K562 (cell line): Measurements from ENCODE around the gene TOMM70. TPM values are rescaled to one million over a fixed set of nuclear protein-coding genes. Genes with fewer than 3 reads are reported as not detected.

ENCODE experiments used
- ATAC-seq: fragments of 200-7000 bp; cut with Tn5 transposase; 3 replicates; pipeline ENCODE4 v1.9.1; 2020; ENCODE audit warnings: moderate library complexity
- BruUV-seq: library from RNA; stranded (reverse); fragments of 400-500 nt; replicated peaks from 2 replicates; lab custom pipeline; 2021; lab: Mats Ljungman, UMichigan
- CTCF ChIA-PET: fragments of 300-600 bp; formaldehyde crosslinking; extraction: SDS; loops from one replicate; lab custom pipeline; 2021; ENCODE audit warnings: low intra/inter-chr PET ratio; lab: Yijun Ruan, JAX
- POLR2A ChIA-PET: fragments of 300-600, 350-650 bp; sonication (Branson Sonifier 250); formaldehyde crosslinking; extraction: SDS; loops from one replicate; lab custom pipeline; 2021; ENCODE audit warnings: antibody characterized with exemption, inconsistent platforms; lab: Yijun Ruan, JAX
- DNase-seq, 4 experiments: peaks; one replicate each; pipeline versions ENCODE4 v3.0.0 to v3.0.0-alpha.2; 2011 to 2018; ENCODE audit warnings: low spot score in 3 of 4, mixed read lengths in 3 of 4; ENCODE audit errors: extremely low read depth in 1 of 4
- FAIRE-seq: peaks from 2 replicates; lab custom pipeline; 2011; peaks lifted over from hg19 to GRCh38; lab: Jason Lieb, UNC
- H2AFZ ChIP-seq: 2 replicates; pipeline ENCODE4 v1.6.0; 2011; ENCODE audit warnings: low read depth, low read length, control low read depth, inconsistent platforms
- H3K27ac ChIP-seq: fragments of 200-600 bp; 3 replicates; pipeline ENCODE4 v1.8.0; 2011; ENCODE audit warnings: low read depth, mild to moderate bottlenecking, control low read depth, inconsistent platforms, low read length, moderate library complexity, mixed read lengths; ENCODE audit errors: extremely low read depth
- H3K27me3 ChIP-seq, 2 experiments: fragments of 300-600 bp in 1 of 2; 2 replicates in 1 of 2; 3 replicates in 1 of 2; pipeline versions ENCODE4 v1.6.0 to v1.8.0; 2011; ENCODE audit warnings: inconsistent platforms in 2 of 2, low read length in 2 of 2, mild to moderate bottlenecking in 1 of 2, mixed read lengths in 1 of 2, moderate library complexity in 1 of 2; ENCODE audit not compliant: control insufficient read depth in 2 of 2, insufficient read depth in 2 of 2
- H3K36me3 ChIP-seq: fragments of 300-600 bp; 3 replicates; pipeline ENCODE4 v1.8.0; 2011; ENCODE audit warnings: mild to moderate bottlenecking, low read length, inconsistent platforms; ENCODE audit not compliant: control insufficient read depth, insufficient read depth
- H3K4me1 ChIP-seq, 2 experiments: fragments of 200-600 bp in 1 of 2; replicated peaks in 1 of 2; 2 replicates in 1 of 2; 3 replicates in 1 of 2; pipeline versions ENCODE4 v1.5.1 to v1.8.0; 2011; ENCODE audit warnings: inconsistent platforms in 2 of 2, low read length in 2 of 2, mild to moderate bottlenecking in 1 of 2, mixed read lengths in 1 of 2, moderate library complexity in 1 of 2; ENCODE audit not compliant: control insufficient read depth in 2 of 2, insufficient read depth in 2 of 2
- H3K4me2 ChIP-seq: 2 replicates; pipeline ENCODE4 v1.6.1; 2011; ENCODE audit warnings: low read length, control low read depth, inconsistent platforms, mixed read lengths; ENCODE audit not compliant: insufficient read depth
- H3K4me3 ChIP-seq: fragments of 200-600 bp; sonication (generic), shearing (Covaris generic); 2 replicates; pipeline ENCODE4 v1.5.1; 2016; ENCODE audit warnings: control low read depth, inconsistent platforms
- H3K79me2 ChIP-seq: fragments of 200-600 bp; 3 replicates; pipeline ENCODE4 v1.8.0; 2011; ENCODE audit warnings: low read length, inconsistent platforms; ENCODE audit not compliant: control insufficient read depth, insufficient read depth
- H3K9ac ChIP-seq, 2 experiments: 2 replicates each; pipeline versions ENCODE4 v1.6.0 to v1.6.1; 2011; ENCODE audit warnings: low read depth in 2 of 2, low read length in 2 of 2, control low read depth in 1 of 2, inconsistent platforms in 1 of 2, mild to moderate bottlenecking in 1 of 2, mixed read lengths in 1 of 2; ENCODE audit not compliant: insufficient read depth in 1 of 2
- H3K9me1 ChIP-seq: one replicate; pipeline ENCODE4 v1.6.0; 2011; ENCODE audit warnings: inconsistent platforms, mild to moderate bottlenecking, low read length, moderate library complexity; ENCODE audit not compliant: control insufficient read depth, insufficient read depth
- H3K9me3 ChIP-seq: replicated peaks from 2 replicates; pipeline ENCODE4 v1.5.1; 2011; ENCODE audit warnings: low read depth, low read length, inconsistent platforms; ENCODE audit not compliant: control insufficient read depth, insufficient read depth
- H4K20me1 ChIP-seq: replicated peaks from 2 replicates; pipeline ENCODE4 v1.6.1; 2011; ENCODE audit warnings: low read length, inconsistent platforms, mixed read lengths; ENCODE audit not compliant: control insufficient read depth, insufficient read depth
- CREB1 ChIP-seq, 2 experiments: sonication (generic) in 1 of 2; formaldehyde crosslinking in 1 of 2; IDR thresholded peaks; 2 replicates each; pipeline versions ENCODE4 v1.6.1 to v1.8.0; 2012 to 2022; ENCODE audit warnings: inconsistent platforms in 1 of 2, mild to moderate bottlenecking in 1 of 2, missing genetic modification reagents in 1 of 2, moderate library complexity in 1 of 2
- ETV5 ChIP-seq: sonication (generic); formaldehyde crosslinking; IDR thresholded peaks from 2 replicates; pipeline ENCODE4 v1.4.0; 2020; ENCODE audit warnings: low read depth, mild to moderate bottlenecking, missing genetic modification reagents
- HDGF ChIP-seq: fragments of 450-650 bp; IDR thresholded peaks from 2 replicates; pipeline ENCODE4 v1.6.1; 2016
- L3MBTL2 ChIP-seq: fragments of 450-650 bp; IDR thresholded peaks from 2 replicates; pipeline ENCODE4 v1.6.1; 2016; ENCODE audit warnings: mild to moderate bottlenecking, moderate library complexity
- MAFK ChIP-seq: IDR thresholded peaks from 2 replicates; pipeline ENCODE4 v1.6.1; 2011; ENCODE audit warnings: low read length, improper control_type of control experiment
- PHF20 ChIP-seq: fragments of 450-650 bp; IDR thresholded peaks from 2 replicates; pipeline ENCODE4 v1.6.1; 2018; ENCODE audit not compliant: partially characterized antibody
- RAD51 ChIP-seq: fragments of 450-650 bp; IDR thresholded peaks from 2 replicates; pipeline ENCODE4 v1.7.1; 2016; ENCODE audit warnings: low read depth, mild to moderate bottlenecking, borderline replicate concordance
- TCF3 ChIP-seq: sonication (generic); formaldehyde crosslinking; IDR thresholded peaks from 2 replicates; pipeline ENCODE4 v1.4.0; 2020; ENCODE audit warnings: mild to moderate bottlenecking, missing genetic modification reagents
- ZBTB7A ChIP-seq: IDR thresholded peaks from 2 replicates; pipeline ENCODE4 v1.6.1; 2011; ENCODE audit warnings: low read depth, mild to moderate bottlenecking, low read length, moderate library complexity, borderline replicate concordance; ENCODE audit not compliant: control insufficient read depth
- ZFP30 ChIP-seq: fragments of 250-450 bp; sonication (Bioruptor Pico); IDR thresholded peaks from 2 replicates; pipeline ENCODE4 v1.8.0; 2022; ENCODE audit warnings: moderate library complexity, mild to moderate bottlenecking, inconsistent platforms, borderline replicate concordance
- WGBS: fragments of 100-300 bp; shearing (Covaris generic); methylation state at CpG from one replicate; pipeline ENCODE4 v1.1.6; 2016; ENCODE audit warnings: low coverage, mixed read lengths; ENCODE audit not compliant: insufficient coverage; ENCODE audit errors: missing lambda C conversion rate; 5-methylcytosine and 5-hydroxymethylcytosine counted together
- in situ Hi-C: fragments of 300-500 bp; cut with MboI; formaldehyde crosslinking; loops from 4 replicates; pipeline ENCODE4 v1.15.0; 2018; ENCODE audit warnings: inconsistent platforms, mixed read lengths
- intact Hi-C: fragments of 100-400 bp; cut with micrococcal nuclease; formaldehyde crosslinking; loops from 2 replicates; pipeline ENCODE4 v1.14.2; 2022
- polyA plus RNA-seq, 8 experiments: library from polyadenylated mRNA; depleted of rRNA in 4 of 8; stranded (reverse) in 5 of 8; unstranded in 3 of 8; fragments of >200 nt; fragmentation: Nextera tagmentation in 2 of 8; fragmentation: Illumina TruSeq in 1 of 8; extraction: Ambion mirVana in 2 of 8; extraction: Trizol in 1 of 8; gene quantifications; 2 replicates each; pipeline versions ENCODE4 v1.2.1 to v1.2.3, GENCODE V29; 2011 to 2014; ENCODE audit warnings: inconsistent platforms in 1 of 8, missing spikeins in 1 of 8
- total RNA-seq, 7 experiments: library from RNA; depleted of rRNA in 6 of 7; stranded (reverse); fragments of >200 nt in 6 of 7; fragmentation: Illumina TruSeq in 2 of 7; extraction: Trizol in 2 of 7; gene quantifications; 2 replicates each; pipeline versions ENCODE4 v1.2.1 to v1.2.3, GENCODE V29; 2011 to 2021; ENCODE audit warnings: low replicate concordance in 1 of 7
- TF ChIP-seq, protein P1 (sequence below): fragments of 450-650 bp; IDR thresholded peaks from one replicate; pipeline ENCODE4 v1.6.1; 2018; ENCODE audit warnings: mild to moderate bottlenecking, moderate library complexity; ENCODE audit not compliant: partially characterized antibody
- TF ChIP-seq, protein P2 (sequence below): fragments of 450-650 bp; formaldehyde crosslinking; IDR thresholded peaks from 2 replicates; pipeline ENCODE4 v1.4.0; 2022; ENCODE audit warnings: mild to moderate bottlenecking, moderate library complexity
- TF ChIP-seq, protein P3 (sequence below): sonication (generic); IDR thresholded peaks from 2 replicates; pipeline ENCODE4 v1.6.1; 2016

The TOMM70 gene
- total and polyA plus RNA-seq, 9 of the 15 experiments (the other 6 are each of a cell fraction or from before 2014, with no cell fraction given): 17.5 to 75.6 (median 54.9) TPM

DNA sequence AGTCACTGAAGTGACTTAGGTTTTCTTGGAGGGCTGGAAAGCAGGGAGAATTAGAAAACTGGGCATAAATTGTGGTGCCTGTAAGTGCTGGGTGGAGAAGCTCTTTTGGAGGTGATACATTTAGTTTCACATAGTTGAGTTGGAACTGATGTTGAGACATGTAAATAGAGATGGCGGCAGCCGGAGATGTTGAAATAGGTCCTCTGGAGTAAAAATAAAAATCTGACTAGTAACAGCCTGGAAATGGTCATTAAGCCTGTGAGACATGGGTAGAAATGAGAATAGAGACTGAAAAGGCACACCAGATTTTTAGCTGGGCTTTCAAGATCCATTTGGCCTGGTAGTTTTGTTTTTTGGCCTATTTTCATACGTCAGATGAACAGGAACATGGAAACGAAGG, 69.2 kb downstream of the TOMM70 start:
- BruUV-seq: no TSS peak

DNA sequence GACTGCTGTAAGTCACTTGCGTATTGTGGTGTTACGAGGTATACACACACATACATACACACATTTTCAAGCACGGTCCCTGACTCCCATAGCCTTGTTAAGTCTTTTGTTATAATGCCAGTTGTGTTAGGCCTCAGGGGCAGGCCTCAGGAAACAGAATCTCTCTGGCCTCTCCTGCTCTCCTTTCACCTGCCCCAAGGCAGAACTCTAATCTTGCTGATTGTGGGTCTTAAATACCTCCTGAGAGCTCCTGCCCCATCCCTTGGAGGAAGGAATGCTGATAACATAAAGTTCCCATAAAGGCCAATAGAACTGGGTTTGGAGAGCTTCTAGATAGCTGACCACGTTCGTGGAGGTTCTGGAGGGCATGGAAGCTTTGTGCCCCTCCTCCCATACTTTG, 70.2 kb downstream of the TOMM70 start:
- no peak overlapping the region for H2AFZ ChIP-seq
- no peaks in the 10 kb centered on the region for H4K20me1 ChIP-seq
- H3K27ac ChIP-seq: no peak overlapping the region
- ChIA-PET CTCF (no interaction called here), POLR2A (no interaction called here)
- no peaks in the 10 kb centered on the region for H3K9me1 ChIP-seq
- FAIRE-seq: no peak
- BruUV-seq: no TSS peak
- peaks cover 7% of the 10 kb centered on the region; the same call in 2 of the 3 replicates for H3K79me2 ChIP-seq
- H3K27me3 ChIP-seq: no peaks in the 10 kb centered on the region
- peaks cover 4 to 12% of the 10 kb centered on the region in 2 experiments; a peak in 4 of 5 replicates for H3K4me1 ChIP-seq
- no peak overlapping the region for H3K4me3 ChIP-seq
- H3K4me2 ChIP-seq: no peak overlapping the region
- 77% methylated on average over 5 of the region's 5 CpGs for WGBS
- no peak overlapping the region for H3K9ac ChIP-seq
- intact Hi-C loops (no loop called here), in situ Hi-C loops (no loop called here)
- no peak for ATAC-seq
- no peaks in the 10 kb centered on the region for H3K9me3 ChIP-seq
- no peak for DNase-seq
- H3K36me3 ChIP-seq: peaks cover 7% of the 10 kb centered on the region; the same call in 1 of the 3 replicates
- TF ChIP-seq TCF3 (CRISPR knock-in tag) (no peak), ETV5 (CRISPR knock-in tag) (no peak), ZBTB7A (no peak), RAD51 (no peak), HDGF (no peak), PHF20 (no peak), MAFK (no peak), L3MBTL2 (no peak), ZFP30 (no peak), CREB1 (IDR thresholded peaks at IDR 0.05) (no peak), CREB1 (CRISPR knock-in tag; IDR thresholded peaks at IDR 0.05) (no peak)
- TF ChIP-seq, protein P1, sequence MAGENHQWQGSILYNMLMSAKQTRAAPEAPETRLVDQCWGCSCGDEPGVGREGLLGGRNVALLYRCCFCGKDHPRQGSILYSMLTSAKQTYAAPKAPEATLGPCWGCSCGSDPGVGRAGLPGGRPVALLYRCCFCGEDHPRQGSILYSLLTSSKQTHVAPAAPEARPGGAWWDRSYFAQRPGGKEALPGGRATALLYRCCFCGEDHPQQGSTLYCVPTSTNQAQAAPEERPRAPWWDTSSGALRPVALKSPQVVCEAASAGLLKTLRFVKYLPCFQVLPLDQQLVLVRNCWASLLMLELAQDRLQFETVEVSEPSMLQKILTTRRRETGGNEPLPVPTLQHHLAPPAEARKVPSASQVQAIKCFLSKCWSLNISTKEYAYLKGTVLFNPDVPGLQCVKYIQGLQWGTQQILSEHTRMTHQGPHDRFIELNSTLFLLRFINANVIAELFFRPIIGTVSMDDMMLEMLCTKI: no peak
- TF ChIP-seq, protein P2, sequence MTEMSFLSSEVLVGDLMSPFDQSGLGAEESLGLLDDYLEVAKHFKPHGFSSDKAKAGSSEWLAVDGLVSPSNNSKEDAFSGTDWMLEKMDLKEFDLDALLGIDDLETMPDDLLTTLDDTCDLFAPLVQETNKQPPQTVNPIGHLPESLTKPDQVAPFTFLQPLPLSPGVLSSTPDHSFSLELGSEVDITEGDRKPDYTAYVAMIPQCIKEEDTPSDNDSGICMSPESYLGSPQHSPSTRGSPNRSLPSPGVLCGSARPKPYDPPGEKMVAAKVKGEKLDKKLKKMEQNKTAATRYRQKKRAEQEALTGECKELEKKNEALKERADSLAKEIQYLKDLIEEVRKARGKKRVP (CRISPR knock-in tag): no peak

More for the DNA sequence above, 69.2 kb downstream of the TOMM70 start:
- H3K27ac ChIP-seq: no peak overlapping the region
- no peak overlapping the region for H3K9ac ChIP-seq
- no peaks in the 10 kb centered on the region for H3K9me3 ChIP-seq
- intact Hi-C loops: no loop called here
- ATAC-seq (no peak), FAIRE-seq (no peak), DNase-seq (no peak)
- H3K79me2 ChIP-seq: peaks cover 7% of the 10 kb centered on the region; the same call in 2 of the 3 replicates
- ChIA-PET CTCF (no interaction called here), POLR2A (interaction anchor here (1.4 to 1.5 kb wide), 2 partner anchors 9 to 24 kb away, joined by 3 to 4 read pairs; no protein-coding TSS in a partner anchor)
- no peak overlapping the region for H2AFZ ChIP-seq
- TF ChIP-seq, protein P3, sequence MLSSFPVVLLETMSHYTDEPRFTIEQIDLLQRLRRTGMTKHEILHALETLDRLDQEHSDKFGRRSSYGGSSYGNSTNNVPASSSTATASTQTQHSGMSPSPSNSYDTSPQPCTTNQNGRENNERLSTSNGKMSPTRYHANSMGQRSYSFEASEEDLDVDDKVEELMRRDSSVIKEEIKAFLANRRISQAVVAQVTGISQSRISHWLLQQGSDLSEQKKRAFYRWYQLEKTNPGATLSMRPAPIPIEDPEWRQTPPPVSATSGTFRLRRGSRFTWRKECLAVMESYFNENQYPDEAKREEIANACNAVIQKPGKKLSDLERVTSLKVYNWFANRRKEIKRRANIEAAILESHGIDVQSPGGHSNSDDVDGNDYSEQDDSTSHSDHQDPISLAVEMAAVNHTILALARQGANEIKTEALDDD: no peak
- H3K36me3 ChIP-seq: no peaks in the 10 kb centered on the region
- H4K20me1 ChIP-seq: no peaks in the 10 kb centered on the region
- 49% methylated on average over 2 of the region's 4 CpGs for WGBS
- no peaks in the 10 kb centered on the region for H3K9me1 ChIP-seq
- no peaks in the 10 kb centered on the region for H3K27me3 ChIP-seq
- H3K4me1 ChIP-seq: peaks cover 9 to 14% of the 10 kb centered on the region in 2 experiments; a peak in 4 of 5 replicates
- H3K4me3 ChIP-seq: no peak overlapping the region
- no peak overlapping the region for H3K4me2 ChIP-seq
- in situ Hi-C loops: no loop called here
